Measurements from ENCODE around the gene LY6G6D. TPM values are rescaled to one million over a fixed set of nuclear protein-coding genes. Genes with fewer than 3 reads are reported as not detected.

The LY6G6D gene
- total and polyA plus RNA-seq, 2 donors (not counting 3 experiments of a cell fraction or from before 2014, with no cell fraction given), result not detected

DNA sequence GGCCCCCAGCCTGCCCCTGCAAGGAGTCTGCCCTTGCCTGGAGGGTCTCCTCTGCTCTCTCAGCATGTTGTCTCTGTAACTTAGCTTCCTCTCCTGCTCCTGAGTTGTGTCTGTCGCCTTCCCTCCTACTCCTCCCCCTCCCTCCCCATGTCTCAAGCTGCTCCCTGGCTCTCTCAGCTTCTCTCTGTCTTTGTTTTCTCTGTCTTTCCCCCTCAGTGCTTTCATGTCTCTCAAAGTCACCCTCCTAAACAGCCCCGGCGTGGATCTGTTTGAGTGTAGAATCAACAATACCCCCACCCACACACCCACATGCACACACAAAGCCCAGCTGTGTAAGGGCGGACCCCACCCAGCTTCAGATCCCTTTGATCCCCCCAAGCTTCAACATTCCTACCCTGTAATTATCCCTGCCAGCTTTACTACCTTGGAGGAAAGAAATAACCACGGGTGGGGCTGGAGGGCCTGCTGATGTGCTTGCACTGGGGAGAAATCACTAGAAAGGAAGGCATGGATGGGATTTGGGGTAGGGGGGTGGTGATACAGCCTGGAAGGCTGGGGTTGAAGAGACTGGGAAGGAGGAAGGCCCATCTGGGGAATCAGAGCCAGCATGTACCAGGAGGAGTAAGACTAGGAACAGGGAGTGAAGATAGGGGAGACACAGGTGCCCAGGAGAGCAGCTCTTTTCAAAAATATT is 1.0 kb upstream of the LY6G6D start:
- BruUV-seq (replicated peaks), result no TSS peak
- dilution Hi-C loops (cut with MboI; ENCODE audit: extremely low pct_ligation_motif_present, low sequenced_read_pairs) (no loop called here), intact Hi-C loops (cut with micrococcal nuclease) (no loop called here)
- Histone ChIP-seq H3K4me2 (ENCODE audit: insufficient read depth, low read length) (no peak overlapping the region), H3K4me3 (replicated peaks in 1 of 3; ENCODE audit: insufficient read depth in 1 of 3, low read depth in 1 of 3, low read length in 3 of 3) (no peak overlapping the region), H3K4me1 (ENCODE audit: control insufficient read depth, extremely low read depth, insufficient read depth, low read length) (peaks cover 8% of the 10 kb centered on the region), H4K20me1 (replicated peaks; ENCODE audit: control insufficient read depth, extremely low read depth, insufficient read depth, low read length) (no peaks in the 10 kb centered on the region), H3K27me3 (ENCODE audit: control insufficient read depth in 2 of 2, insufficient read depth in 2 of 2, low read length in 2 of 2) (no peaks in the 10 kb centered on the region), H3K79me2 (ENCODE audit: control insufficient read depth, insufficient read depth, low read length) (no peaks in the 10 kb centered on the region), H2AFZ (ENCODE audit: low read depth, low read length) (no peak overlapping the region), H3K9ac (replicated peaks; ENCODE audit: extremely low read depth, insufficient read depth, low read length) (no peak overlapping the region), H3K9me3 (replicated peaks; ENCODE audit: control insufficient read depth, insufficient read depth, low read length) (no peaks in the 10 kb centered on the region), H3K27ac (ENCODE audit: insufficient read depth, low read depth, low read length) (no peak overlapping the region), H3K36me3 (ENCODE audit: control insufficient read depth in 2 of 2, extremely low read depth in 1 of 2, insufficient read depth in 2 of 2, low read length in 2 of 2) (no peaks in the 10 kb centered on the region), H3K9me1 (replicated peaks; ENCODE audit: control insufficient read depth, extremely low read depth, insufficient read depth, low read length) (no peaks in the 10 kb centered on the region)
- DNase-seq (ENCODE audit: low read depth, low spot score) (no peak), FAIRE-seq (no peak)
- ChIA-PET CTCF (interaction anchor here (1.3 to 3.0 kb wide), 6 partner anchors 9 to 116 kb away, joined by 3 to 9 read pairs (median 5); partner anchors contain the start of genes ABHD16A and MPIG6B), POLR2A (interaction anchor here (0.7 to 2.0 kb wide), 2 partner anchors 10 to 11 kb away, joined by 3 to 10 read pairs; partner anchors contain the start of gene ABHD16A)
- TF ChIP-seq JUN (IDR thresholded peaks at IDR 0.05; ENCODE audit: borderline replicate concordance, insufficient read depth, insufficient read length, low read depth) (no peak), MYC (IDR thresholded peaks at IDR 0.05; ENCODE audit: low read depth, low read length) (no peak), GATA2 (IDR thresholded peaks at IDR 0.05; ENCODE audit: insufficient read depth, insufficient read length, low read depth, low read length) (no peak), FOS (IDR thresholded peaks at IDR 0.05; ENCODE audit: borderline replicate concordance, insufficient read depth, low read length) (no peak), POLR2AphosphoS5 (IDR thresholded peaks at IDR 0.05; ENCODE audit: insufficient read depth, low read depth, low read length) (no peak), EZH2 (IDR thresholded peaks at IDR 0.05; ENCODE audit: borderline replicate concordance, low read depth, low read length, severe bottlenecking) (no peak), POLR2A (IDR thresholded peaks at IDR 0.05; ENCODE audit: low read depth, low read length) (no peak)
- TF ChIP-seq, protein P1, sequence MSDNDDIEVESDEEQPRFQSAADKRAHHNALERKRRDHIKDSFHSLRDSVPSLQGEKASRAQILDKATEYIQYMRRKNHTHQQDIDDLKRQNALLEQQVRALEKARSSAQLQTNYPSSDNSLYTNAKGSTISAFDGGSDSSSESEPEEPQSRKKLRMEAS (IDR thresholded peaks at IDR 0.05; ENCODE audit: insufficient read depth, insufficient read length), result no peak
- TF ChIP-seq, protein P2, sequence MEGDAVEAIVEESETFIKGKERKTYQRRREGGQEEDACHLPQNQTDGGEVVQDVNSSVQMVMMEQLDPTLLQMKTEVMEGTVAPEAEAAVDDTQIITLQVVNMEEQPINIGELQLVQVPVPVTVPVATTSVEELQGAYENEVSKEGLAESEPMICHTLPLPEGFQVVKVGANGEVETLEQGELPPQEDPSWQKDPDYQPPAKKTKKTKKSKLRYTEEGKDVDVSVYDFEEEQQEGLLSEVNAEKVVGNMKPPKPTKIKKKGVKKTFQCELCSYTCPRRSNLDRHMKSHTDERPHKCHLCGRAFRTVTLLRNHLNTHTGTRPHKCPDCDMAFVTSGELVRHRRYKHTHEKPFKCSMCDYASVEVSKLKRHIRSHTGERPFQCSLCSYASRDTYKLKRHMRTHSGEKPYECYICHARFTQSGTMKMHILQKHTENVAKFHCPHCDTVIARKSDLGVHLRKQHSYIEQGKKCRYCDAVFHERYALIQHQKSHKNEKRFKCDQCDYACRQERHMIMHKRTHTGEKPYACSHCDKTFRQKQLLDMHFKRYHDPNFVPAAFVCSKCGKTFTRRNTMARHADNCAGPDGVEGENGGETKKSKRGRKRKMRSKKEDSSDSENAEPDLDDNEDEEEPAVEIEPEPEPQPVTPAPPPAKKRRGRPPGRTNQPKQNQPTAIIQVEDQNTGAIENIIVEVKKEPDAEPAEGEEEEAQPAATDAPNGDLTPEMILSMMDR (IDR thresholded peaks at IDR 0.05; ENCODE audit: extremely low read depth in 1 of 2, insufficient read depth in 1 of 2, low read depth in 1 of 2, low read length in 2 of 2), result no peak

Measured in endothelial cell of umbilical vein (primary cell).